Skin epidermis (tissue), 12 donors: ENCODE measurements around the gene ACP7.
"Not testable (repeated sequence)": the region's sequence is repeated elsewhere in the genome, so short reads cannot be mapped to it uniquely, and the experiment has no call there.

Experiments used
- H3K27ac ChIP-seq, 21 experiments: fragments of 200-600 bp; sonication (generic) in 11 of 21; one replicate each; pipeline ENCODE4 v1.5.0; 2020; ENCODE audit warnings: mild to moderate bottlenecking in 3 of 21, inconsistent platforms in 2 of 21, moderate library complexity in 2 of 21
- H3K4me3 ChIP-seq, 7 experiments: fragments of 200-600 bp; sonication (generic) in 2 of 7; one replicate each; pipeline ENCODE4 v1.5.0; 2020; ENCODE audit warnings: inconsistent platforms in 2 of 7, mild to moderate bottlenecking in 2 of 7, moderate library complexity in 1 of 7

ACP7 gene

GRCh38 chr19:39074205-39074692 lies 9.9 kb upstream of the ACP7 start:
- Histone ChIP-seq H3K4me3 (no peak overlapping the region), H3K27ac (peak overlapping the region in 2 of 21 experiments; percentile 12 to 42)

DNA sequence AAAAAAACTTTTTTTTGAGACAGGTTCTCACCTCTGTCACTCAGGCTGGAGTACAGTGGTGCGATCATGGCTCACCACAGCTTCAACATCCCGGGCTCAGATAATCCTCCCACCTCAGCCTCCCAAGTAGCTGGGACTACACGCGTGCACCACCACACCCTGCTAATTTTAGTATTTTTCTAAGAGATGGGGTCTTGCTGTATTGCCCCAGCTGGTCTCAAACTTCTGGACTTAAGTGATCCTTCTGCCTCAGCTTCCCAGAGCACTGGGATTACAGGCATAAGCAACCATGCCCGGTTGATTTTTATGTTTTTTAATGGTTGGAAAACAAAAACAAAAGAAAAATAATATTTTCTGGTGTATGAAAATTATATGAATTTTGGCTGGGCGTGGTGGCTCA lies 9.2 kb upstream of the ACP7 start:
- no peak overlapping the region for H3K4me3 ChIP-seq
- H3K27ac ChIP-seq, result no peak overlapping the region

DNA sequence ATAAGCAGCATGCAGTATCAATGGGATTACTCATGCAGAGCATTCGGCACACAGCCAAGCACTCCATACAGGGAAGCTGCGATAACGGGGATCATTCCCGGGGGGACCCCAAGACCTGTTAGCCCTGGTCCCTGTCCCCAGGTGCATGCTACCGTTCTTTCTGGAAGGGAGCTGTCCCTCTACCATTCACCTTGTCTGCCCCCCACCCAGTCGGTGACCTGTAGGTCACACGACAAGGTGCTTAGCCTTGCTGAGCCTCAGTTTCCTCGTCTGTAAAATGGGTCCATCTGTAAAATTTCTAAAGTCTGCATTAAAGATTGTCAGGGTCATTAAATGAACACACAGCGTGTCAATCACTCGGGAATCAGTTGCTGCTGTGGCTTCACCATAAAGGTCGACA lies 6.8 kb upstream of the ACP7 start:
- H3K4me3 ChIP-seq, result no peak overlapping the region
- peak overlapping the region in 1 of 21 experiments; percentile 34 for H3K27ac ChIP-seq

GRCh38 chr19:39078436-39079200 lies 5.5 kb upstream of the ACP7 start:
- Histone ChIP-seq H3K4me3 (no peak overlapping the region), H3K27ac (peak overlapping the region in 1 of 21 experiments; percentile 34)

GRCh38 chr19:39080431-39080830 lies 3.7 kb upstream of the ACP7 start:
- peak overlapping the region in 1 of 21 experiments; percentile 33 for H3K27ac ChIP-seq

GRCh38 chr19:39082167-39082566 lies 2.0 kb upstream of the ACP7 start:
- Histone ChIP-seq H3K4me3 (no peak overlapping the region), H3K27ac (peak overlapping the region in 1 of 21 experiments; percentile 77)

More at GRCh38 chr19:39080431-39080830, 3.7 kb upstream of the ACP7 start:
- H3K4me3 ChIP-seq, result no peak overlapping the region

- Histone ChIP-seq H3K27ac (peak overlapping the region in 9 of 21 experiments; percentile 0 to 77 (median 28)), H3K4me3 (peak overlapping the region in 5 of 7 experiments; percentile 13 to 27 (median 24))
Observed at GRCh38 chr19:39082745-39083598, 1.2 kb upstream of the ACP7 start.

DNA sequence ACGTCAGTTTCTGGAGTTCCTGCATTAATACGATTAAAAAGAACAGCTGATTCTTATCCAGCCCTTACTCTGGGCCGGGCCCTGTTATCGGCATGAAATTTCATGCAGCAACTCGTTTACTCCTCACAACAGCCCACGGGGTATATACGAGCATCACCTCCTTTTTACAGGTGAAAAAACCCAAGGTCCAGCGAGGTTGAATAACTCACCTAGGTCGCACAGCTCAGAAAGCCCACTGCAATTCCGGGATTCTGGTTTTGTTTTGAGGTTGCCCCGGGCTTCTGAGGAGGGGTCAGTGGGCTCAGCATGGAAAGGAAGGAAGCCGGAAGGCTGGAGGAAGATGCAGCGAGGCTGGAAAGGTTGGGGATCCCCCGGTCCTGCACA lies 577 bp upstream of the ACP7 start:
- peak overlapping the region in 14 of 21 experiments; percentile 0 to 77 (median 23) for H3K27ac ChIP-seq
- H3K4me3 ChIP-seq, result peak overlapping the region in 6 of 7 experiments; percentile 13 to 27 (median 22)

DNA sequence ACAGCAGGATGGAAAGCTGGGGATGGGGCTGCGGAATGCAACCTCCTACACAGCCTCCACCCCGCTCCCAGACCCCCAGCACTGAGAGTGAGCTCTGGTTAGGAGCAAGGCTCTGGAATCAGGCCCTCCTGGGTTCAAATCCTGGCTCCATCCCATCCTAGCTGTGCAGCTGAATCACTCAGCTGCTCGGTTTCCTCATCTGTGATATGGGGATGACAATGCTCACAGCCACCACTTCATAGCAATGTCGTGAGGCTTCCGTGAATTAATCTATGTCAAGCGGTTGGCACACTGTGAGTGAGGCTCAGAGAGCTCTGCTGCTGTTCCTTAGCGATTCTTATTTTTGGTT lies 538 bp downstream of the ACP7 start:
- Histone ChIP-seq H3K4me3 (peak overlapping the region in 1 of 7 experiments; percentile 24), H3K27ac (peak overlapping the region in 3 of 21 experiments; percentile 14 to 77 (median 55))

- Histone ChIP-seq H3K4me3 (no peak overlapping the region), H3K27ac (peak overlapping the region in 1 of 21 experiments; percentile 77)
Observed at GRCh38 chr19:39085392-39085791, 1.2 kb downstream of the ACP7 start.

GRCh38 chr19:39086386-39086785 lies 2.2 kb downstream of the ACP7 start:
- Histone ChIP-seq H3K27ac (no peak overlapping the region), H3K4me3 (no peak overlapping the region)

DNA sequence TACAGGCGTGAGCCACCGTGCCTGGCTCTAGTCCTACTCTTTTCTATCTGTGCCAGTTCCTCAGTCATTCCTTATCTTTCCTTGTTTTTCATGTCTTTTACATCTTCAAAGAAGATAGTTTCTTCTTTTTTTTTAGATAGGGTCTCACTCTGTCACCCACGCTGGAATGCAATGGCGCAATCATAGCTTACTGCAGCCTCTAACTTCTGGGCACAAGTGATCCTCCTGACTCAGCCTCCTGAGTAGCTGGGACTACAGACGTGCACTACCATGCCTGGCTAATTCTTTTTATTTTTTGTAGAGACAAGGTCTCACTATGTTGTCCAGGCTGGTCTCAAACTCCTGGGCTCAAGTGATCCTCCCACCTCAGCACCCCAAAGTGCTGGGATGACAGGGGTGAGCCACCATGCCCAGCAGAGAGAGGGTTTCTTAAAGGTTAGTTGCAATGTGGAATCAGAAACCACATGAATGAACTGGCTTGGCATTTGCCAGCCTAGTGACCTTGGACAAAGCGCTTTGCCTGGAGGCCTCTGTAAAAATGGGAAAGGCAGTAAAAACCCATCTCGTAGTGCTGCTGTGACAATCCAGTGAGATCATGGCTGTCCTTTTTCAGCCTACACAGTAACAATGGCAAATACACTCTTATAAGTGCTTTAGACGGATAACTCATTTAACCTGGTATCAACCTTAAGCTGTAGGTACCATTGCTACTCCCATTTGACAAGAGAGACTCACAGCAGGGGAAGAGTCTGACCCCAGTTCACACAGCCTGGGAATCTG lies 3.9 kb downstream of the ACP7 start:
- no peak overlapping the region for H3K27ac ChIP-seq
- H3K4me3 ChIP-seq, result no peak overlapping the region

DNA sequence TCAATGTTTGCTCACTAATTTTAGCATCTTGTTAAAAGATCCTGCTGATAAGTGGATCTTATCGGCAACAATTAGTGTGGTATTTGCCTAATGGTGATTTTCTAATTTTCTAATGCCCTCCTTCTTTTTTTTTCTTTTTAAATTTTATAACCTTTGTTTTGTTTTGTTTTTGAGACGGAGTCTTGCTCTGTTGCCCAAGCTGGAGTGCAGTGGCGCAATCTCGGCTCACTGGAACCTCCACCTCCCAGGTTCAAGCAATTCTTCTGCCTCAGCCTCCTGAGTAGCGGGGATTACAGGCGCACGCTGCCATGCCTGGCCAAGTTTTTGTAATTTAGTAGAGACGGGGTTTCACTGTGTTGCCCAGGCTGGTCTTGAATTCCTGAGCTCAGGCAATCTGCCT lies 5.8 kb downstream of the ACP7 start:
- not testable (repeated sequence) for H3K27ac ChIP-seq

GRCh38 chr19:39090881-39091280 lies 6.7 kb downstream of the ACP7 start:
- Histone ChIP-seq H3K27ac (no peak overlapping the region), H3K4me3 (no peak overlapping the region)

More for the DNA sequence above, 5.8 kb downstream of the ACP7 start:
- H3K4me3 ChIP-seq, result not testable (repeated sequence)

DNA sequence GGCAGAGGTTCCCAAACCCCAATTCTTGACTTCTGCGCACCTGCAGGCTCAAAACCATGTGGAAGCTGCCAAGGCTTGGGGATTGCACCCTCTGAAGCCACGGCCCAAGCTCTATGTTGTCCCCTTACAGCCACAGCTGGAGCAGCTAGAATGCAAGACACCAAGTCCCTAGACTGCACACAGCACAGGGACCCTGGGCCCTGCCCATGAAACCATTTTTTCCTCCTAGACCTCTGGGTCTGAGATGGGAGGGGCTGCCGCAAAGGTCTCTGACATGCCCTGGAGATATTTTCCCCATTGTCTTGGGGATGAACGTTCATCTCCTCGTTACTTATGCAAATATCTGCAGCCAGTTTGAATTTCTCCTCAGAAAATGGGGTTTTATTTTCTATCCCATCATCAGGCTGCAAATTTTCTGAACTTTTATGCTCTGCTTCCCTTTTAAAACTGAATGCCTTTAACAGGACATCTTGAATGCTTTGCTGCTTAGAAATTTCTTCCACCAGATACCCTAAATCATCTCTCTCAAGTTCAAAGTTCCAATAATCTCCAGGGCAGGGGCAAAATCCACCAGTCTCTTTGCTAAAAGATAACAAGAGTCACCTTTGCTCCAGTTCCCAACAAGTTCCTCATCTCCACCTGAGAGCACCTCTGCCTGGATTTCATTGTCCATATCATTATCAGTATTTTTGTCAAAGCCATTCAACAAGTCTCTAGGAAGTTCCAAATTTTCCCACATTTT lies 11.8 kb downstream of the ACP7 start:
- not testable (repeated sequence) for H3K4me3 ChIP-seq, H3K27ac ChIP-seq

GRCh38 chr19:39097299-39097698 lies 13.1 kb downstream of the ACP7 start:
- H3K4me3 ChIP-seq, result no peak overlapping the region
- no peak overlapping the region for H3K27ac ChIP-seq

- no peak overlapping the region for H3K27ac ChIP-seq
- no peak overlapping the region for H3K4me3 ChIP-seq
Observed at GRCh38 chr19:39097721-39098120, 13.6 kb downstream of the ACP7 start.

DNA sequence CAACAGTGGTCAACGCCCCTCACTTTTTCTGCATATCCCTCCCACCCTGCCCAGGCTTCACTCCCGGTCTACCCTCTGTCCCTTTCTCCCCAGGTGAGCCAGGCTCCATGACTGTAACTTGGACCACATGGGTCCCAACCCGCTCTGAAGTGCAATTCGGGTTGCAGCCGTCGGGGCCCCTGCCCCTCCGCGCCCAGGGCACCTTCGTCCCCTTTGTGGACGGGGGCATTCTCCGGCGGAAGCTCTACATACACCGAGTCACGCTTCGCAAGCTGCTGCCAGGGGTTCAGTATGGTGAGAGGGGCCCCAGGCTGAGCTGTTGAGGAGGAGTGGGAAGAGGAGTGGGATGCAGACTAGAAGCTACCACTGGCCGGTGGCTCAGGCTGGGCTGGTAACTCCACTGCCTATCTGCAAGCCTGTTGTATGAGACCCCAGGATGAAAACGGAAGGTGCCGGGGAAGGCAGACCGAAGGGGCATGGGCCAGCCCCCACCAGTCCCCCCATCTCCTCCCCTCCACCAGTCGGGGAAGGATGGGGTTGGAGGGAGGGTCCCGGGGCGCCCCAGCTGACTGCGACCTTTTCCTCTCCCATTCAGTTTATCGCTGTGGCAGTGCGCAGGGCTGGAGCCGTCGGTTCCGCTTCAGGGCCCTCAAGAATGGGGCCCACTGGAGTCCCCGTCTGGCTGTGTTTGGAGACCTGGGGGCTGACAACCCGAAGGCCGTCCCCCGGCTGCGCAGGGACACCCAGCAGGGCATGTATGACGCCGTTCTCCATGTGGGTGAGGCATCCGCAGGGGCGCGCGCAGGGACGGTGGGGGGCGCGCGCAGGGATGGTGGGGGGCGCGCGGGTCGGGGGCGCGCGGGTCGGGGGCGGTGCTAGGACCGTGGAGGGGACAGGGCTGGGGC lies 14.4 kb downstream of the ACP7 start:
- no peak overlapping the region for H3K27ac ChIP-seq
- peak overlapping the region in 1 of 7 experiments; percentile 1 for H3K4me3 ChIP-seq
